Trophoblast cell (in vitro differentiated cells and primary cell): ENCODE measurements around the gene KCNQ4.
A peak's percentile ranks its signal among the peaks of the same experiment; 100 is the strongest.

Experiments
- DNase-seq, 2 donors: peaks; one replicate each; pipeline ENCODE4 v3.0.0-alpha.2; 2016
- H2AFZ ChIP-seq: 2 replicates; pipeline ENCODE4 v1.6.1; 2013; ENCODE audit warnings: low read length, moderate library complexity, mild to moderate bottlenecking; ENCODE audit not compliant: insufficient read depth, poor library complexity
- H2AK5ac ChIP-seq: 2 replicates; pipeline ENCODE4 v1.6.1; 2013; ENCODE audit warnings: mild to moderate bottlenecking, low read length
- H2BK120ac ChIP-seq: 2 replicates; pipeline ENCODE4 v1.6.1; 2013; ENCODE audit warnings: low read length, mild to moderate bottlenecking, moderate library complexity; ENCODE audit not compliant: insufficient read depth, poor library complexity
- H2BK12ac ChIP-seq: 2 replicates; pipeline ENCODE4 v1.6.1; 2013; ENCODE audit warnings: mild to moderate bottlenecking, low read length, moderate library complexity
- H2BK5ac ChIP-seq: 2 replicates; pipeline ENCODE4 v1.6.1; 2013; ENCODE audit warnings: low read length, low read depth, moderate library complexity, mild to moderate bottlenecking; ENCODE audit not compliant: poor library complexity
- H3K14ac ChIP-seq: 2 replicates; pipeline ENCODE4 v1.6.1; 2013; ENCODE audit warnings: mild to moderate bottlenecking, low read length
- H3K18ac ChIP-seq: 2 replicates; pipeline ENCODE4 v1.6.1; 2013; ENCODE audit warnings: mild to moderate bottlenecking, low read length
- H3K23ac ChIP-seq: 2 replicates; pipeline ENCODE4 v1.6.1; 2013; ENCODE audit warnings: low read length
- H3K27ac ChIP-seq: 2 replicates; pipeline ENCODE4 v1.5.1; 2013; ENCODE audit warnings: low read depth, mild to moderate bottlenecking, inconsistent platforms, low read length, moderate library complexity
- H3K27me3 ChIP-seq: 2 replicates; pipeline ENCODE4 v1.6.1; 2013; ENCODE audit warnings: inconsistent platforms, mild to moderate bottlenecking, low read length, moderate library complexity; ENCODE audit not compliant: insufficient read depth
- H3K36me3 ChIP-seq, 2 experiments: 1 replicate in 1 of 2; 2 replicates in 1 of 2; pipeline ENCODE4 v1.6.1; 2013; ENCODE audit warnings: low read length in 2 of 2, mild to moderate bottlenecking in 2 of 2, moderate library complexity in 1 of 2; ENCODE audit not compliant: insufficient read depth in 2 of 2, control insufficient read depth in 1 of 2
- H3K4ac ChIP-seq: 2 replicates; pipeline ENCODE4 v1.6.1; 2013; ENCODE audit warnings: low read depth, mild to moderate bottlenecking, low read length, moderate library complexity
- H3K4me1 ChIP-seq, 2 experiments: 1 replicate in 1 of 2; 2 replicates in 1 of 2; pipeline ENCODE4 v1.6.1; 2013; ENCODE audit warnings: low read length in 2 of 2, mild to moderate bottlenecking in 2 of 2, moderate library complexity in 1 of 2; ENCODE audit not compliant: insufficient read depth in 2 of 2, control insufficient read depth in 1 of 2
- H3K4me2 ChIP-seq: 2 replicates; pipeline ENCODE4 v1.6.1; 2013; ENCODE audit warnings: inconsistent platforms, mild to moderate bottlenecking, low read length, moderate library complexity
- H3K4me3 ChIP-seq: 2 replicates; pipeline ENCODE4 v1.5.1; 2013; ENCODE audit warnings: mild to moderate bottlenecking, low read depth, low read length, inconsistent platforms
- H3K79me1 ChIP-seq: one replicate; pipeline ENCODE4 v1.6.1; 2013; ENCODE audit warnings: low read length
- H3K79me2 ChIP-seq: 2 replicates; pipeline ENCODE4 v1.6.1; 2013; ENCODE audit warnings: low read length, mild to moderate bottlenecking; ENCODE audit not compliant: control insufficient read depth, insufficient read depth, poor library complexity
- H3K9ac ChIP-seq: 2 replicates; pipeline ENCODE4 v1.6.1; 2013; ENCODE audit warnings: mild to moderate bottlenecking, low read length
- H3K9me3 ChIP-seq: 2 replicates; pipeline ENCODE4 v1.6.1; 2013; ENCODE audit warnings: low read depth, mild to moderate bottlenecking, control low read depth, inconsistent platforms, low read length; ENCODE audit not compliant: insufficient read depth
- H4K12ac ChIP-seq: 2 replicates; pipeline ENCODE4 v1.6.1; 2013; ENCODE audit warnings: low read depth, mild to moderate bottlenecking, low read length, moderate library complexity
- H4K8ac ChIP-seq: 2 replicates; pipeline ENCODE4 v1.6.1; 2013; ENCODE audit warnings: low read depth, mild to moderate bottlenecking, low read length, moderate library complexity
- H4K91ac ChIP-seq: one replicate; pipeline ENCODE4 v1.6.1; 2013; ENCODE audit warnings: low read depth, mild to moderate bottlenecking, low read length, moderate library complexity
- WGBS: extraction: QIAGEN DNeasy Blood & Tissue Kit; methylation state at CpG from one replicate; pipeline ENCODE4 v1.1.7; 2013; ENCODE audit warnings: missing lambda C conversion rate; ENCODE audit not compliant: insufficient read length, insufficient coverage; ENCODE audit errors: extremely low coverage; 5-methylcytosine and 5-hydroxymethylcytosine counted together

The KCNQ4 gene

DNA sequence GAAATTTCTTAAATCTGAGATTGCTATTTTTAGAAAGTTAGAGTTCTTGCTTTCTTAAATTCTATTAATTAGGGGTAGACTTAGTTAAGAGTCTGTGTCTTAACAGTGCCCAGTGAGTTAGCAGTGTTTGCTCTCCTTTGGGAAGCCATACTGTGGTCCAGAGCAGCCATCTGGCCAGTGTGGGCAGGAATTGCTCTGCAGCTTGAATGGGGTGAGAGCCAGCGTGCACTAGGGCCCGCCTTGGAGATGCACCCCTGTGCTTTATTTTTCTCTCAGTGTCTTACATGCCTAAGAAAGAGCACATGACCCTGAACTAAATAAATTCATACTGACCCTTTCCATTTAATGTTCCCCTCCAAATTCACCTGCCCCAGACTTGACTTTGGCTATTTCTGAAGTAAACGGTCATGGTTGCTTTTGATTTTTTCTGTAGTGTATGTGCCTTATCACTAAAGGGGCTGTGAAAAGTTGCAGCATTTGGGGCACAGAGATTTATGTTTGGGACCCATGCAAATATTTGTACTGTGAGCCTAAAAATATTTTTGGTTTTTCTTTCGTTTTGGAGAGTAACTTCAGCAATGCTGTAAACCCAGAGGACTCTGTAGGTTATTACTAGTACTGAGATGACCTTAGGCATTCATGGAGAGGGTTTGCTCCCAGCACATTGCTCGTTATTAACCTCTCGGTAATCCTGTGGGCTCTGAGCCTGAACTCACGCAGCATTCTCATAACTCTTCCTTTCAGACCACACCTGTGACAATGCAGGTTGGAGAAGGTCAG is 21.3 kb upstream of the KCNQ4 start:
- no CpG with 5 or more reads among the region's 7 CpGs for WGBS
- no peaks in the 10 kb centered on the region for H3K79me1 ChIP-seq

DNA sequence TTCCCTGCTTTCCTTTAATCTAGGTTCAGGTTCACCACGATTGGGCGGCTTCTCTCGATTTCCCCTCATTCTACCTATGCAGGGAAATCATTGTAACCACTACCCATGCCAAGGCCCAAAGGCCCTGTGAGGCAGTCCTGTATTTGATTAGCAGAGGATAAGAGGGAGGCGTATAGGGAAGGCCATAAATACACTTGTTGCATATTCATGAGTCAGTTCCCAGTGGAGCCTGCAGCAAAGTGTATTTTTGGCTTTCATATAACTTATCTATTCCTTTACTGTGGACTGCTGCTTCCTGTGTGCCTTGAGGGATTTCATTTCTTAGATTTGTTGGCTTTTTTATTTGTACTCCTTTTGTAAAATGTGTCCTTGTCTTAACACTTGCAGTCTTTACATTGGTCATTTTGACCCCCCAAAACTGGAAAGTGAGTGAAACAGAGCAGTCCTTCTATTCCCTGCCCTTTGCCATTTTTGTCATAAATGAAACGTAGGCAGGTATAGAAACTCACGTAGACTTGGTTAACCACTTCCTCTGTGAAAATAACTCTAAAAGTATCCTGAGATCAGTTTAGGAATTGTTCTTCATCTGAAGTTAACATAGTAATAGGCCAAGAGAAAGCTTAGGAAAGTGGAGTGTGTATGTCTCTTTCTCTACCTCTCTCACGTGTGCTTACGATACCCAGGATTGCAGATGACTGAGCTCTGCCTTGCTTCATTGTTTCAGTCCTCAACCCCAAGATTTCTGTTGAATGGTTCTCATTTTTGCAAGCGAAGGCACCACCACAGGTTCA is 19.6 kb upstream of the KCNQ4 start:
- no peak overlapping the region for H3K4me3 ChIP-seq
- no peak overlapping the region for H3K27ac ChIP-seq
- no peaks in the 10 kb centered on the region for H3K9me3 ChIP-seq
- no peak overlapping the region for H4K8ac ChIP-seq
- no peaks in the 10 kb centered on the region for H3K79me1 ChIP-seq
- H3K14ac ChIP-seq: no peak overlapping the region
- no peak overlapping the region for H3K9ac ChIP-seq
- peaks cover 0 to 2% of the 10 kb centered on the region in 2 experiments for H3K4me1 ChIP-seq
- H3K79me2 ChIP-seq: no peaks in the 10 kb centered on the region
- no peak overlapping the region for H4K12ac ChIP-seq
- WGBS: no CpG with 5 or more reads among the region's 9 CpGs
- no peak overlapping the region for H3K4me2 ChIP-seq
- H2AFZ ChIP-seq: no peak overlapping the region
- H3K36me3 ChIP-seq: peaks cover 41 to 62% of the 10 kb centered on the region in 2 experiments
- H3K18ac ChIP-seq: no peak overlapping the region
- no peaks in the 10 kb centered on the region for H3K27me3 ChIP-seq
- H3K23ac ChIP-seq: no peak overlapping the region
- no peak overlapping the region for H3K4ac ChIP-seq
- H2BK12ac ChIP-seq: no peak overlapping the region
- no peak overlapping the region for H2BK120ac ChIP-seq
- no peak overlapping the region for H4K91ac ChIP-seq
- H2AK5ac ChIP-seq: no peak overlapping the region
- H2BK5ac ChIP-seq: no peak overlapping the region
- no peak for DNase-seq

More for the DNA sequence above, 21.3 kb upstream of the KCNQ4 start:
- Histone ChIP-seq H3K36me3 (peaks cover 42 to 65% of the 10 kb centered on the region in 2 experiments), H3K23ac (no peak overlapping the region), H3K4me1 (peaks cover 0 to 2% of the 10 kb centered on the region in 2 experiments), H3K14ac (no peak overlapping the region), H3K9me3 (no peaks in the 10 kb centered on the region), H2BK5ac (no peak overlapping the region), H3K27ac (no peak overlapping the region), H3K4me3 (no peak overlapping the region), H4K91ac (no peak overlapping the region), H3K4ac (no peak overlapping the region), H3K79me2 (no peaks in the 10 kb centered on the region), H2AK5ac (no peak overlapping the region), H3K18ac (no peak overlapping the region), H4K12ac (no peak overlapping the region), H2BK120ac (no peak overlapping the region), H3K27me3 (no peaks in the 10 kb centered on the region), H3K9ac (no peak overlapping the region), H2AFZ (no peak overlapping the region), H2BK12ac (no peak overlapping the region), H3K4me2 (no peak overlapping the region), H4K8ac (no peak overlapping the region)
- DNase-seq: no peak

DNA sequence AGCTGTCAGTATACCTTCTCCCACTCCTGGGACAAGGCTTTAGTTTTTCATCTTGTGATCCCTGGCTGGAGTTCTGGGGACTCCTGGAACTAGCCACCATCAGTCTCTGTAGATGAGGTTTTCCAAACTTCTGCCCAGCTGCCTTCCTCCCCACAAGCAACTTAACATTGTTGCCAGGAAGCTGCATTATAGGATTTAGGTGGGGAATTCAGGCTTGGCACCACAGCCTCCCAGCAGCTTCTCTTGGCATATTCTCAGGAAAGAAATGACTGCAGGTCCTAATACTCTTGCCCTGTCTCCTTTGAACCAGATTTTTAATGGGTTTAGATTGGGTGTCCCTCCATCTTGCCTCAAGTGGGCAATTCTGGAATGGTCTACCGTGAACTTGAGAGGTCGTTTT is 18.6 kb upstream of the KCNQ4 start:
- no peak overlapping the region for H3K4me3 ChIP-seq
- H2BK5ac ChIP-seq: no peak overlapping the region
- H3K23ac ChIP-seq: no peak overlapping the region
- no CpG with 5 or more reads among the region's 2 CpGs for WGBS
- no peak overlapping the region for H3K27ac ChIP-seq
- no peak for DNase-seq
- no peak overlapping the region for H2BK12ac ChIP-seq
- no peak overlapping the region for H3K4ac ChIP-seq
- no peak overlapping the region for H3K9ac ChIP-seq
- H3K4me2 ChIP-seq: no peak overlapping the region
- H3K79me2 ChIP-seq: no peaks in the 10 kb centered on the region
- no peak overlapping the region for H4K8ac ChIP-seq
- H3K4me1 ChIP-seq: peaks cover 0 to 2% of the 10 kb centered on the region in 2 experiments
- H3K9me3 ChIP-seq: no peaks in the 10 kb centered on the region
- no peak overlapping the region for H2AFZ ChIP-seq
- no peak overlapping the region for H3K14ac ChIP-seq
- H3K36me3 ChIP-seq: peaks cover 41 to 62% of the 10 kb centered on the region in 2 experiments
- H4K12ac ChIP-seq: no peak overlapping the region
- no peak overlapping the region for H3K18ac ChIP-seq
- no peak overlapping the region for H2BK120ac ChIP-seq
- H3K79me1 ChIP-seq: no peaks in the 10 kb centered on the region
- H3K27me3 ChIP-seq: no peaks in the 10 kb centered on the region
- no peak overlapping the region for H4K91ac ChIP-seq
- no peak overlapping the region for H2AK5ac ChIP-seq

DNA sequence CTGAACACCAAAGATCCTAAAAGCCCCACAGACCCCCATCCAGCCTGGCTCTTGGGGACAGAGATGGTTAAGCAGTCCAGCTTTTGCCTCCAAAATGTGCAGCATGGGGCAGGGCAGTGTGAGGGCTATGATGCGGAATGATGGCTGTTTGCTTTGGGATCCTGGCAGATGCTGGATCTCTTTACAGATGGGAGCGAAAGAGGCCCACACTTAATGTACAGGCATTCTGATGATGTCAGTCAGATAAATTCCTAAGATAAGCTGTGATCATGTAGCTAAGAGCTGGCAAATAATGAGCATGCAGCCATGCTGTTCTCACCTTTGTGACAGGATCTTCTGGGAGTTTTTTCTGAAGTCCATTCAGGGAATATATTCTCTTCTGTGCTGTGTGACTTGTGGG is 17.6 kb upstream of the KCNQ4 start:
- no peaks in the 10 kb centered on the region for H3K27me3 ChIP-seq
- no peak overlapping the region for H2BK12ac ChIP-seq
- no peak overlapping the region for H3K18ac ChIP-seq
- no peak overlapping the region for H3K4ac ChIP-seq
- no CpG with 5 or more reads among the region's 2 CpGs for WGBS
- H3K79me1 ChIP-seq: no peaks in the 10 kb centered on the region
- no peak overlapping the region for H3K4me2 ChIP-seq
- no peak overlapping the region for H2BK120ac ChIP-seq
- H2AFZ ChIP-seq: no peak overlapping the region
- H4K8ac ChIP-seq: no peak overlapping the region
- no peak overlapping the region for H3K23ac ChIP-seq
- H3K4me1 ChIP-seq: peaks cover 0 to 2% of the 10 kb centered on the region in 2 experiments
- H3K79me2 ChIP-seq: no peaks in the 10 kb centered on the region
- no peak overlapping the region for H3K9ac ChIP-seq
- peak; percentile 66 to 90 for DNase-seq
- no peak overlapping the region for H4K12ac ChIP-seq
- H3K9me3 ChIP-seq: no peaks in the 10 kb centered on the region
- H3K14ac ChIP-seq: no peak overlapping the region
- H3K36me3 ChIP-seq: peaks cover 40 to 62% of the 10 kb centered on the region in 2 experiments
- no peak overlapping the region for H2AK5ac ChIP-seq
- H3K4me3 ChIP-seq: no peak overlapping the region
- H3K27ac ChIP-seq: no peak overlapping the region
- no peak overlapping the region for H4K91ac ChIP-seq
- H2BK5ac ChIP-seq: no peak overlapping the region
